ENCODE measurements around the gene CHCHD3.
"Not testable (repeated sequence)": the region's sequence is repeated elsewhere in the genome, so short reads cannot be mapped to it uniquely, and the experiment has no call there.

The CHCHD3 gene

DNA sequence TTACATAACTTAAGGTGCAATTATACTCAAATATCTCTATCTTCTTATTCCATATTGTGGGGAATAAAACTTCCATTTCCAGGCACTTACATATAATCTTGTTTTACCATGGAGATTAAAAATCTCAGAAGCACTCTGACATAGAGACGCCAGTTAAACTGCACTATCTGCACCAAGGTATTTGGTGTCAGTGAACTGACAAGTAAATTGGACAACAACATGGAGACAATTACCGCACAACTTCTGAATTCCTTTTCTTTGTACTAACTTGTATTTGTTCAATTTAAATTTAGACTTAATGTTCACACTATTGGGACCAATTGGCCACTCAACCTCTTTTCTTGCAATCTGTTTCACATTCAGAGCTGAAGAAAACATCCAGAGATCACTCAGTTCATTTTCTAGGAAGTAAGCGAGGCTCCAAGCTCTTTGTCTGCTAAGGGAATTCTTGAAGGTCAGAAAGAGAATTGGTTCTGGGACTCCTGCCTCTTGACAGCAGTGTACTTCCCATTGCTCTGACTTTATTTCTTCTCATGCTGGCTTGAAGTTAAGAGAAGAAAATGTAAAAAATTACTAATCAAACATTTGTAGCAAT lies 184.7 kb downstream of the CHCHD3 start:
- no peaks in the 10 kb centered on the region for H3K4me1 Mint-ChIP-seq
- TF ChIP-seq, protein P1, sequence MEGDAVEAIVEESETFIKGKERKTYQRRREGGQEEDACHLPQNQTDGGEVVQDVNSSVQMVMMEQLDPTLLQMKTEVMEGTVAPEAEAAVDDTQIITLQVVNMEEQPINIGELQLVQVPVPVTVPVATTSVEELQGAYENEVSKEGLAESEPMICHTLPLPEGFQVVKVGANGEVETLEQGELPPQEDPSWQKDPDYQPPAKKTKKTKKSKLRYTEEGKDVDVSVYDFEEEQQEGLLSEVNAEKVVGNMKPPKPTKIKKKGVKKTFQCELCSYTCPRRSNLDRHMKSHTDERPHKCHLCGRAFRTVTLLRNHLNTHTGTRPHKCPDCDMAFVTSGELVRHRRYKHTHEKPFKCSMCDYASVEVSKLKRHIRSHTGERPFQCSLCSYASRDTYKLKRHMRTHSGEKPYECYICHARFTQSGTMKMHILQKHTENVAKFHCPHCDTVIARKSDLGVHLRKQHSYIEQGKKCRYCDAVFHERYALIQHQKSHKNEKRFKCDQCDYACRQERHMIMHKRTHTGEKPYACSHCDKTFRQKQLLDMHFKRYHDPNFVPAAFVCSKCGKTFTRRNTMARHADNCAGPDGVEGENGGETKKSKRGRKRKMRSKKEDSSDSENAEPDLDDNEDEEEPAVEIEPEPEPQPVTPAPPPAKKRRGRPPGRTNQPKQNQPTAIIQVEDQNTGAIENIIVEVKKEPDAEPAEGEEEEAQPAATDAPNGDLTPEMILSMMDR (IDR thresholded peaks at IDR 0.05; ENCODE audit: unreplicated experiment in 3 of 3): no peak
- H3K27ac Mint-ChIP-seq: peak overlapping the region in 1 of 3 experiments; percentile 20
- no peaks in the 10 kb centered on the region for H3K27me3 Mint-ChIP-seq (ENCODE audit: low read depth)
- no peak overlapping the region for H3K4me3 Mint-ChIP-seq
- peaks cover 14% of the 10 kb centered on the region for H3K9me3 Mint-ChIP-seq
- H3K36me3 Mint-ChIP-seq (ENCODE audit: low read depth): peaks cover 49% of the 10 kb centered on the region

- TF ChIP-seq, protein P1 (IDR thresholded peaks at IDR 0.05; ENCODE audit: unreplicated experiment in 3 of 3): no peak
- no peaks in the 10 kb centered on the region for H3K4me1 Mint-ChIP-seq
- no peak overlapping the region for H3K4me3 Mint-ChIP-seq
- H3K27ac Mint-ChIP-seq: no peak overlapping the region
- H3K36me3 Mint-ChIP-seq (ENCODE audit: low read depth): peaks cover 47% of the 10 kb centered on the region
- peaks cover 18% of the 10 kb centered on the region for H3K9me3 Mint-ChIP-seq
- H3K27me3 Mint-ChIP-seq (ENCODE audit: low read depth): no peaks in the 10 kb centered on the region
Observed at GRCh38 chr7:132895231-132895630, 186.7 kb downstream of the CHCHD3 start.

GRCh38 chr7:132893560-132893959 lies 188.3 kb downstream of the CHCHD3 start:
- TF ChIP-seq, protein P1 (IDR thresholded peaks at IDR 0.05; ENCODE audit: unreplicated experiment in 3 of 3): no peak
- H3K4me1 Mint-ChIP-seq: no peaks in the 10 kb centered on the region
- H3K36me3 Mint-ChIP-seq (ENCODE audit: low read depth): peaks cover 38% of the 10 kb centered on the region
- H3K27me3 Mint-ChIP-seq (ENCODE audit: low read depth): no peaks in the 10 kb centered on the region
- H3K9me3 Mint-ChIP-seq: peaks cover 18% of the 10 kb centered on the region
- H3K27ac Mint-ChIP-seq: no peak overlapping the region
- H3K4me3 Mint-ChIP-seq: no peak overlapping the region

GRCh38 chr7:132892744-132893143 lies 189.1 kb downstream of the CHCHD3 start:
- H3K27ac Mint-ChIP-seq; H3K4me3 Mint-ChIP-seq; H3K4me1 Mint-ChIP-seq; H3K27me3 Mint-ChIP-seq (ENCODE audit: low read depth): not testable (repeated sequence)
- Mint-ChIP-seq H3K9me3 (peaks cover 18% of the 10 kb centered on the region), H3K36me3 (ENCODE audit: low read depth) (peaks cover 38% of the 10 kb centered on the region)

DNA sequence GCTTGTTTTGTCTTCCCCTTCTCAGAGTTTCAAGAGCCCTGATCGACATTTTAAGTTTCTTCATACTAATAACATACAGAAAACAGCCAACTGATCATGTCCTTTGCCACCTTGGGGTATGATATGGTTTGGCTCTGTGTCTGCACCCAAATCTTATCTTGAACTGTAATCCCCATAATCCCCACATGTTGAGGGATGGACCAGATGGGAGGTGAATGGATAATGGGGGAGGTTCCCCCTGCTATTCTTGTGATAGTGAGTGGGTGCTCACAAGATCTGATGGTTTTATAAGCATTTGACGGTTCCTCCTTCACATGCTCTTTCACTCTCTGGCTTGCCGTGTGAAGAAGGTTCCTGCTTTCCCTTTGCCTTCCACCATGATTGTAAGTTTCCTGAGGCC lies 190.3 kb downstream of the CHCHD3 start:
- peaks cover 36% of the 10 kb centered on the region for H3K36me3 Mint-ChIP-seq (ENCODE audit: low read depth)
- no peak overlapping the region for H3K4me3 Mint-ChIP-seq
- no peaks in the 10 kb centered on the region for H3K4me1 Mint-ChIP-seq
- TF ChIP-seq, protein P1 (IDR thresholded peaks at IDR 0.05; ENCODE audit: unreplicated experiment in 3 of 3): no peak
- no peaks in the 10 kb centered on the region for H3K27me3 Mint-ChIP-seq (ENCODE audit: low read depth)
- H3K9me3 Mint-ChIP-seq: peaks cover 18% of the 10 kb centered on the region
- H3K27ac Mint-ChIP-seq: no peak overlapping the region

GRCh38 chr7:132882714-132883428 lies 199.0 kb downstream of the CHCHD3 start:
- H3K4me3 Mint-ChIP-seq: no peak overlapping the region
- H3K9me3 Mint-ChIP-seq: no peaks in the 10 kb centered on the region
- TF ChIP-seq, protein P1 (IDR thresholded peaks at IDR 0.05; ENCODE audit: unreplicated experiment in 3 of 3): no peak
- H3K4me1 Mint-ChIP-seq: peaks cover 11% of the 10 kb centered on the region
- H3K36me3 Mint-ChIP-seq (ENCODE audit: low read depth): peaks cover 22% of the 10 kb centered on the region
- no peaks in the 10 kb centered on the region for H3K27me3 Mint-ChIP-seq (ENCODE audit: low read depth)
- H3K27ac Mint-ChIP-seq: no peak overlapping the region

Data from nephron (organoid).